CD4-positive, alpha-beta T cell treated with Interleukin-6 for 4 hours (primary cell): ENCODE data around the gene PSD2.
A peak's percentile ranks its signal among the peaks of the same experiment; 100 is the strongest.

Experiments used
- DNase-seq: peaks from one replicate; pipeline ENCODE4 v3.0.0-alpha.2; 2020; ENCODE audit warnings: mixed read lengths

PSD2 gene

DNA sequence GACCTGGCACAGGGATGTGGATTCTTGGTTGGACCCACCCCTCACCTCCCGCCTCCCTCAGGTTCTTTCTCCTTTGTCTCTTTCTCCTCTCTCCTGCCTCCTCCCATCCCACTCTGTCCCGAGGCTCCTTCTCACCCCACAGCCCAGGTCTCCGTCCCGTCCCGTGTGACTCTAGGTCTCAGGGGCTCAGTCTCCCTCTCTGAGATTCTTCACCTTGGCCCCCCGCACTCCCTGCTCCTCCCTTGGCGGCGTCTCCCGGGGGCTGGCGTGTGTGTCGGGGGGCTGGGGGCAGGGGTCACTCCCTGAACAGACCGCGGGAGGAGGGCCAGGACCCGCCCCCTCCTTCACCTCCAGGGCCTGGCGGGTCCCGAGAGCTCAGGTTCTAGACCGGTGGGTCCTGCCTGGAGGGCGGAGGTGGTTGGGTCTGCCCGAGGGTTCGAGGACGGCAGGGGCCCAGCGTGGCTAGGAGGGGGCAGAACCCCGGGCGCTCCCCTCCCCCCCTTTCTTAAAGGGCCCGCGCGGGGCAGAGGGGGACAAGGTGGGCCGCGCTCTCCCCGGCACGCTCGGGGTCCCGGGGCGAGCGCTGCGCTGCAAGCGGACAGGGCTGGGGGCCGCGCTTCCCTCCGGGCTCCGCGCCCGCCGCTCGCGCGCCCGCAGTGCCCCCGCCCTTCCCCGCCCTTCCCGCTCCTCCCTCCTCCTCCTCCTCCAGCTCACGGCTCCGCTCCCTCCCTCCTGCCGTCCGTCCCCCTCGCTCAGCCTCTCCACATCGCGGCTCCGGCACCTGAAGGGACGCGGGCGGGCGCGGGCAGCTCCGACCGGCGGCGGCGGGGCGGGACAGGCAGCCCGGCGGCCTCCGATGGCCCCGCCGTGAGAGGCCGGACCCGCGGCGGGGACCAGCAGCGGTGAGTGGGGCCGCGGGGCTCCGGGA lies at the start of gene PSD2:
Gene PSD2 (plus strand): TSS at position 735 of the 928 bp plus-strand sequence. CDS start 13,633 bp downstream, outside the sequence.
- peak; percentile 58 for DNase-seq

DNA sequence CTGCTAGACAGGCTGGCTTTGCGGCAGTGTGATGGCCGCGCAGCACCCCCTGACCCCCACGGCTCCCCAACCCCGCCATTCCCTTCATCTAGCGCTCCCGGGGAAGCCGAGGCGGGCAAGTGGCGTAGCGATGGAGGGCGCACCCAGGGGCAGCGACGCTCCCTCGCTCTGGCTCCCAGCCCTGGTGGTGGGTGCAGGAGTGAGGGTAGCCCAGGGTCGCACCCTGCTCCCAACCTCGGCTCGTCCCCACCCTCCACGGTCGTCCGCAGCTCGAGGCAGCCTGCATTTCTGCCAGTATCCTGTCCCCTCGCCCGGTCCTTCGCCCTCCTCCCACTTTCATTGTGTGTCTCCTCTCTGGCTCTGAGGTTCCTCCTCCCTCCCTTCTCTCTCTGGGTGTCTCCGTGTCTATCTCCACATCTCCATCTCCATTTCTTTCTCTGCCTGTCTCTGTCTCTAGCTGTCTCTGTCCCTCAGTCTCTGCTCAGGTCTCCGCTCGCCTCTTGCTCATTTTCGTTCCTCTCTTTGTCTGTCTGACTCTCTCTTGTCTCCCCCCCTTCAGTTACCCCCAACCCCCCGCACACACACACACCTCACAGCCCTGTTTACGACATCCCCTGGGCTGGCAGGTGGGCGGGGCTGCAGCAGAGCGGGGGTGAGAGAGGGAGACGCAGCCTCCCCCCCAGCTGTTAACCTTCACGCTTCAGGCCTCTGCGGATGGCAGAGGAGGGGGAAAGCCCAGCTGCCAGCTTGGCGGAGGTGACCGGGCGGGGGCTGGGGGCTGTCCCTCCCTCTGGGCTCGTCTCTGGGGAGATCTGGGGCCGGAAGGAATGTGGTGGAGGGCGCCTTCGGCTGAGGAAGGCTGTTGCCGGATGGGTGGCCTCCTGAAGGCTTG lies 48.7 kb upstream of the PSD2 start:
- DNase-seq = peak; percentile 68

DNA sequence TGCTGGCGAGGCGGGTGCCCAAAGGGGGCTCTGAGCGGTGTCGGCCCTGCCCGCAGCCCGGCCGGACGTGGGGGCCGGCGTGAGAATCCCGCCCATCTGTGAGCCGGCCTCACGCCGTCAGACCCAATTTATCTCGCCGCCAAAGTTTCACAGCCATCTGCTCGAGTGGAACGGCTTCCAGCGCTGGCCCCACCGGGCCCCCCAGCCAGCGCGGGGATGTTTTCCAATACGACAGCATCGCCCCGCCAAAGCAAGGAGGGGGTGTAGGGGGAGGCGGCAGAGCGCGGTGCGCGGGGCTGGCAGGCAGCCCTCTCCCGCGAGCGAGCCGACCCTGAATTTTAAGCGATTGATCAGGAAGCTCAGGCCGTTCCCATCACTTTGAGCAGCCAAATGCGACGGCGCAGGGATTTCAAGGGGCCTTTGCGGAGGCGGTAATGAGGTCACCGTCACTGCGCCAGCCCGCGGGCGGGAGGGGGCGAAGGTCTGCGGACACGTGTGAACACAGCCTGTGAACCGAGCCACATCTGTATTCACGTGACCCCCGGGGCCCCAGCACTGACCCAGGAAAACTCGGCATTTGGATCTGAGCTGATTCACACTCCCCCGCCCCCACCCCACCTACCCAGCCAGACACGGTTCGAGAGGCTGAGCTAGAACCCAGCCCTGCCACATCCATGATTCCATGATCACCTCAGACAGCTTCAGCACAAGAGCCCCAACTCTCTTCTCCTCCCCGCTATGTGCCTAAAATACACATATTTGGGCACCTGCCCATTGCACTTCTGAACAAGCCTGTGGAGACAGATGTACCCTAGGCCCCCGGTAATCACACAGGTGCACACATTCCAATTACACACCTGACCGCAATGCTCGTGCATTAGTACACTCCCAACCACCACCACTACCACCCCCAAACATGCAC lies 47.8 kb upstream of the PSD2 start:
- peak; percentile 43 for DNase-seq

DNA sequence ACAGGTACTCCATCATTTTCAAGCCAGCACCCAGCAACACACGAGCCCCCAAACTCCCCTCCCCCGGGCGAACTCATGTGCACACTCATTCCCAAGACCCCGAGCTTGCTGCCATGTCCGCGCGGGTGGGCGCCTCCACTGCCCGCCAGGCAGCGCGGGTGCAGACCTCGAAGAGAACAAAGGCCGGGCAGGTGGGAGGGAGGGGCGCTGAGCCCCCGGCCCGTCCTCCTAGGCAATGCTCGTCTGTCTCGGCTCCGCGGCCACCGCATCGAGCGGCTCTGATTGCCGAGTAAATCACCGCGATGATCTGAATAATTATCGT lies 47.1 kb upstream of the PSD2 start:
- DNase-seq = no peak

DNA sequence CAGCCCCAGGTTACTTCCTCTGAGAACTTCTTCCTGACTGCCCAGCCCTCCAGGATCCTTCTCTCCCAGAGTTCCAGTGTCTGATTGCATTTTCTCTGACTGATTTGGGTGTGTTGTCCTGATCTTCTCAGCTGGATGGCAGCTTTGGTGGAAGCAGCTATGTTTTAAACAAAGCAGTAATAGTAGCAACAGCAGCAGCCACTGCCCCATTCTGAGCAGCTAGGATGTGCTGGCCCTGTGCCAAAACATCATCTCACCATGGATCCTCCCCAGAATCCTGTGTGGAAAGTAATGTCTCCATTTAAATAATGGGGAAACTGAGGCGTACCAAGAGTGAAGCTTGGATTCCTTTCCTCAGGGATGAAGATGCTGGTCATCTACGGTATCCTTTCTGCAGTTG lies 46.4 kb upstream of the PSD2 start:
- no peak for DNase-seq

DNA sequence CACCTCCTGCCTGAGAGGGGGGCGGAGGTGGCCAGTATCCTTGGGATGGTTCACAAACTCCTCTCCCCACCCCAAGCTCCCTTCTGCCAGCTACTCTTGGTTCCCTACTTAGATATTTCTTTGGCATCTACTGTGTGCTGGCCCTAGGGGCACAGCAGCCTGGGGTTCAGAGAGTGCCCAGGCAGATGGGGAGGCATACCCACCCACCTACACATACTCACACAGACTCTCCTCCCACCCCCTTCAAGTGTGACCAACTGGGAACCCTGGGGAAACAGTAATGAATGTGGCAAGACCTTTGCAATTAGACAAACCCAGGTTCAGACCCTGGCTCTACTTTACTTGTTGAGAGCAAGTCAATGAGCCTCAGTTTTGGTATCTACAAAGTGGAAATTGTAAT lies 44.4 kb upstream of the PSD2 start:
- DNase-seq = no peak

DNA sequence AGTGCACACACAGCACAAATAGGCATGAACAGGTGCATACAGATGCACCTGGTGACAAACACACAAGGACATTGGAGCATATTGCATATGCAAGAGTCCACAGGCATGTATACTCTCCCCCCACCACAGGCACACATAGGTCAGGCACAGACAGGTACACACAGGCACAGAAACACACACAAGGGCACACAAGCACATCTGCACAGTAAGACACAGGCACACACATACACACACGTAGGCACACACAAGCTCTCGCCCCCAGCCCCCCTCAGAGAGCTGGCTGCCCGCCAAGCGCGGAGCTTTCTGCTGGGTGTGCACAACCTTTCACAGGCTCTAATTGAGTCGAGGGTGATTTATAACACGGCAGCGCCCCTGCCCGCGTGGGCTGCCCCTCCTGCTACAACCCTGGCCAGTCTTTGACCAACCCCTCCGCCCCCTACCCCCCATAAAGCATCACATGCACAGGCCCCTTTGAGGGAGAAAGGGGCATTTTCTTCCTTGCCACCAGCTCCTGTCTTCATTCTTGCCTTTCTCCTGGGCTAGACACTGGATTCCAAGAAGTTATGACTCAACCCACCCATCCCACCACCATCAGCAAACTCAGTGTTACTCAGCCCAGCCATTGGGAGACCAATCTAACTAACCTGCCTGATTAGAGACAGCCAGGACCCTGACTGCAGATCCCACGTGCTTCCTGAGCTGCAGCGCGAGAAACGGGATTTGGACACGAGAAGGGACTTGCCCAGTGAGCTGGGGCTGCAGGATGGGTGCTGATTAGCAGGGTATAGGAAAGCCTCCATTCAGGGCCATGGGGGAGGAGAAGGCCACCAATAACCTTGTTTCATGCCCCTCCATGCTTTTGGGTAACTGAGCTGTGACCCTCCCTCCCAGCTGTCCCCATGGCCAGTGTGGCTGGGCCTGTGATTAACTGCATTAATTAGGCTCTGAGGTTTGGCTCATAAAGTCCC lies 42.8 kb upstream of the PSD2 start:
- DNase-seq = no peak

DNA sequence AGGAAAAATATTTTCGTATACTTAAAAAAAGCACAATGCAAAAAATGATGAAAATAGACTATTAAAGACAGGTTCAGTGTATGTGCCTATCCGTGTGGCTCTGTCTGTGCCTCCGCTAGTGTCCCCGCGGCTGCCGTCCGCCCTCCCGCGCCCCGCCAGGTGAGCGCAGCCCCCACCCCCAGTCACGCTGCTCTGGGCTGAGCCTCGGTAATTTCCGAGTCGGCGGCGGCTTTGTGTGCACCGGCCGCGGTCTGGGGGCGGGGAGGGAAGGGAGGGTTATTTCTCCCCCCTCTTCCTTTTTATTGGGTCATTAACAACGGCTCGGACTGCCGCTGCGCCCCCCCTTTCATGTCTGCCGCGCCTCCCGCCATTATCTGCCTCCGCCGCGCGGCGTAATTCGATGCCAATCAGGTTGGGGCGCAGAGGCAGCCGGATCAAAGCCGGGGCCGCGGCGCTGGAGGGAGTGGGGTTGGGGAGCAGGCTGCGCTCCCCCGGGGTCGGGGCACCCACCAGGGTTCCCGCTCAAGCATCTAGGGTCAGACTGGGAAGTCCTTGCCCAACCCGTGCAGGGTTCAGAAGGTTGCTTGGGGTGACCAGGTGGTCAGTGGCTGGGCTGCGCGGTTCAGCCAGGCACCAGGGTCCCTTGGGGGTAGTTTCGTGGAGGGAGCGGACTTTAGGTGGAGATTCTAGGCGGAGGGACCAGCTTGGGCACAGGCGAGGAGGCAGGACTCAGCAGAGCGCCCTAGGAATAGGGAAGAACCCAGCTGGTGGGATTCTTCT lies 39.5 kb upstream of the PSD2 start:
- no peak for DNase-seq

DNA sequence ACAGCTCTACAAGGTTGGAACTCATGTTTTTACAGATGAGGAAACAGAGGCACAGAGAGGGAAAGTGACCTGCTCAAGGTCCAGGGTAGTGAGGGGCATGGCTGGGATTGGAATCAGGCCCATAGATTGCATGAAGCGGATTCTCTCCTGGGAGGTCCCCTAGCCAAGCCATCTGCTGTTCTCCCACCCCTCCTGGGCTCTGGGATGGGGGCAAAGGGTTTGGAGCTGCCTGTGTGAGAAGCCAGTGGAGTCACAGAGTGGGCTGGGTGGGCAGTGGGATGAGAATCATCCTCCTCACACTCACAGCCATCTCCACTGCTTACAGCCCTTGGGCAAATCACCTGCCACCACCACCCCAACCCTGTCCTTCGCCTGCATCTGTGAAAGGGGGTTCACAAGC lies 38.6 kb upstream of the PSD2 start:
- no peak for DNase-seq

DNA sequence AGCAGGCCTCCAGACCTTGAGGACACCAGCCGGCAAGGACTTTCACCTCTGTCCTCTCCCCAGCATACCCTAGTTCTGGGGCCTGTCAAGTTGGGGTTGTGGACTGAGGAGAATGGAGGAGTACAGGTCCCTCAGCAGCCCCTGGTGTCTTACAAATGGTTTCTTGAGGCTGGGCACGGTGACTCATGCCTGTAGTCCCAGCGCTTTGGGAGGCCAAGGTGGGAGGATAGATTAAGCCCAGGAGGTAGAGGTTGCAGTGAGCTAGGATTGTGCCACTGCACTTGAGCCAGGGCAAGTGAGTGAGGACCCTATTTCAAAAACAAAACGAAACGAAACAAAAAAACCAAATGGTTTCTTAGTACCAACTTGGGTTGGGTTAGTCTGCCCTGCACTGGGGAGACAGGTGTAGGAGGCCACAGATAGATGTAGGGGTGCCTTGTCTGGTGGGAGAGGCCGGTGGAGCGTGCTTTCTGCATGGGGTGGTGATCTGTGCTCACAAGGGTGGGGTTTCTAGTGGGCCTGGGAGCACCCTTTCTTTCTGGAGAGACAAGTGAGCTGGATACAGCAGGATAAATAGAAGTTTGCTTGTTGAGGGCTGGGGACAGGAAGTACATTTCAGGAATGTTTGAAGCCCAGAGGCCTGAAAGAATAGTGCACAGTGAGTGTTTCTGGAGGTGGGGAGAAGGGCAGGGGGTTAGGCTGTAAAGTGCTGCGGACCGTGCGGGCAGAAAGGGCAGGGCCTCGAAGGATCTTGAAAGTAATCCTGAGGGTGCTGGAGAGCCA lies 37.7 kb upstream of the PSD2 start:
- DNase-seq = no peak

DNA sequence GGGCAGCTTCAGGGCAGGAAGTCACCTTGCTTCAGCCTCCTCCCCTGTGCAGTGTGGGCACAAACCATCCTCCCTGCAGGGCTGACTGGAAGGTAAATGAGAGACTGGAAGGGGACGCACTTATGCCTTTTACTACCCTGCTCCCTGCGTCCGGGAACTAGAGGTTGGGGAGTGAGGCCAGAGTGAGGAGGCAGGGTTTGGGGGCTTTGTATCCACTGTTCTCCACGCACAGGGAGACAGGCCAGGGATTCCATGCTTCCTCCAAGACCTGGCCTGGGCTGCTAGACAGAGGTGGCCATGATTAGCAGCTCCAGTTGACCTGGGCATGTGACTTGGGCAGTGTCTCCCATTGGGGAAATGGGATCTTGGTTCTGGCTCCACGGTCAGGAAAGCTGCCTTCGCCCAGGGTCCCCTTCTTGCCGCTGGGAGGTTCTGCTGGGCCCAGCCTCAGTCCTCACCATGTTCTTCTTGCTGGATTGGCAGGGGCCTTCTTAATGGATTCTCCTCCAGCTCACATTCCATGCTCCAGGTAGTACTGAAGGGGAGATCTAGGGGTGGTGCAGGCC lies 37.0 kb upstream of the PSD2 start:
- no peak for DNase-seq

DNA sequence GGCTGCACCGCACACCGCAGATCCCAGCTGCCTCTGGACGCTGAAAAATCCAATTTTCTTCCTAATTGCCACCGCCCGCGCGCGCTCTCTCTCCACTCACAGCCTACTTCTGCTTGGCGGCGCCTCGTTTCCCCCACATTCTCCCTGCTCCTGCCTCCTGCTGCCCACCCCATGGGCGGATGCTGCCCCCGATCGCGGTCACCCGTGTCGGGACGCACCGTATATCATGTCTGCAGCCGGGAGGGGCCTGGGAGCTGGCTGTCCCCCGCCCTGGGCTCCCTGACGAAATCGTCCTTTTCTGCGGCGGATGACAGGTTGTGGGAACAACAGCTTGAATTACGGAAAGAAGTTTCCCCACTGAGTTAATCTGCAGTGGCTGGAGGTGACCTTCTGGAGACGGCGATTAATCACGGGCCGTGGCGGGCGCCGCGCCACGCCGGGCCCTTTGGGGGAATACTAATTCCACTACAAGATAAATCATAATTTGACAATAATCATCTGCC lies 36.3 kb upstream of the PSD2 start:
- DNase-seq = no peak

DNA sequence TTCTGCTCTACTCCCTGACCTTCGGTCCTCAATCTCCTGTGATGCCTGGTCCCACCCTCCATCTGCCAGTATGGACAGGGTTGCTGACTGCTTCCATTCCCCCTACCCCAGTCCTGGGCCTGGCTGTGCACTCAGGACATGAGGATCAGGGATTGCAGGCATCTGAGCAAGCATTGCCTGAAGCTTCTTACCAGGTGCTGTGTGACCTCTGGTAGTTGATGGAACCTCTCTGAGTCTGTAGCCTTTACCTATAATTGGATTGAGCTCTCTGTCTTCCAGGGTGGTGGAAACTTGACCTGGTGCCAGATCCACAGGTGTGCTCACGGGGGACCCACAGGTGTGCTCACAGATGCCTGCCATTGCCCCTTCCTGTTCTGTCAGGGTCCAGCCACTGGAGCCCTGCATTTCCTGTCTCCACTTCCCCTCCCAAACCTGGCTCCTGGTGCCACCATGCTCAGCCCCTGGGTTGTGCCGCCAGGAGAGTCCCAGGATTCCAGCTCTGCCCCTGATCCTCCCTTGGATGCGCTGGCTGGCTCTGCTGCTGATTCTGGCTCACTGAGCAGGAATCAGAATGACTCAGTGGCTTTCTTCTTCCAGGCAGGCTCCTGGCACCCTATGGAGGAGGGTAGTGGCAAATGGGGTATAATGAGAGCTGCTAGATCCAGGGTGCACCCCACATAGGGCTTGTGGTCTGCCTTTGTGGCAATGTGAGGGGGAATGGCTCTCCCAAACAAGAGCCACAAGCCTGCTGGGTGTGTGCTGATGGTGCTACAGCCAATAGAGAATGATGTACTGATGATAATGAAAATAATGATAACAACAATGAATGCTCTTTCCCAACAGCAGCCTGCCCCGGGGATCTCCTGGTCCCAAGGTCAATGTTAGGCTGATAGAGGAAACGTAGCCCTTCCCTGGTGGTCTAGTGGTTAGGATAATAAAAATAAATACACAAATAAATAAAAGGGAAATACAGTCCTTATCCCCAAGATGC lies 35.2 kb upstream of the PSD2 start:
- DNase-seq = no peak

DNA sequence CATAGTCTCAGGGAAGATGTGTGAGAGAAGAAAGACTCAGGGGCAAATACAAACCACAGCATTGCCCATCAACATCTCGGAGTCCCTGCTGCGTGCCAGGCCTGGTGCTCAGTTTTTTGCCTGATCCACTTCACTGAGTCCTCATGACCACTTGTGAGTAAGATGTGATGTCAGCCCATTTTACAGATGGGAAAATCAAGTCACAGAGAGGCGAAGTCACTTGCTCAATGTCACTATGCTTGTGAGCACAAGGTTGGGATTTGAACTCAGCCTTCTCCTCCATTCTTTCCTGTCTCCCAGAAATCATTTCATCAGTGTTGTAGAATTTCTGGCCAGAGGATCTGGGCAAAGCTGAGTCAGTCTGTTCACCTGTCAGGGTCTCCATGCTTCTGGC lies 34.6 kb upstream of the PSD2 start:
- DNase-seq = no peak

DNA sequence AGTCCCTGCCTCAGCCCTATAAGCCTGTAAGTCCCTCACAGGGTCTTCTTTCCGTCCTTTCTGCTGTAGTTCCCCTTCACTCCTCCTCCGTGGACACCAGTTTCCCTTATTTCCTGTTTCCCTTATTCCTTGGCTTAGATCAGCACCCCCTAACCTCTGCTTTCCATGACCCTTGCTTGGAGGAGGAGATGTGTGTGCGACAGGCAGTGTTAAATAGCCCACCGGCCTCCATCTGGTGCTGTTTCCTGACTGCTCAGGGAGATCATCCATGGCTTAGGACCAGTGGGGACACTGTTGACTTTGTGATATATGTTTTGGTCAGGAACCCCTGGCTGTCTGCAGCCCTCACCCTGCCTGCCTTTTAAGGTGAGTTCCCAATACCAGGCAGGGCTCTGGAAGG lies 34.1 kb upstream of the PSD2 start:
- no peak for DNase-seq

DNA sequence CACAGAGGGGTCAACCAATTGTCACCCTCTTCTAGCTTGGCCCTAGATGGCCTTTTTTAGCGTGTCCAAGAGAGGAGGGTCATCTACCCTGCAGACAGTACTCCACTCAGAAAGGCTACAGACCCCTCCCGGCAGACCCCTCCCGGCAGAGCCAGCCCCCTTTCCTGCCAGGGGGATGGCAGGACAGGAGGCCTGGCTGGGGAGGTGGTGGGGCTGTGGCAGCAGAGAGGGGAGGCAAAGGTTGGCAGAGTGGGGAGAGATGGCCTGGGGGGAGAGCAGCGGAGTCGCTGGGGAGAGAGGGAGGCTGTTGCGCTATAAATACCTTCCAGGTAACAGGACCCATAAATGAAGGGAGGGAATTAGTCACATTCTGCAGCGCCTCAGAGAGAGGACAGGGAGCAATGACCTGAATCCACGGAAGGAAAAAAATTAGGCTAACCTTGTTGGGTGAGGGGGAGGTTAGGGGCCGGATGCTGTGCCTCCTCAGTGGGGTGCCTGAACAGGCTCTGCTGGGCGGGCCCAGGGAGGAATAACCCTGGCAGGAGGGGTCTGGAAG lies 32.9 kb upstream of the PSD2 start:
- DNase-seq = no peak

DNA sequence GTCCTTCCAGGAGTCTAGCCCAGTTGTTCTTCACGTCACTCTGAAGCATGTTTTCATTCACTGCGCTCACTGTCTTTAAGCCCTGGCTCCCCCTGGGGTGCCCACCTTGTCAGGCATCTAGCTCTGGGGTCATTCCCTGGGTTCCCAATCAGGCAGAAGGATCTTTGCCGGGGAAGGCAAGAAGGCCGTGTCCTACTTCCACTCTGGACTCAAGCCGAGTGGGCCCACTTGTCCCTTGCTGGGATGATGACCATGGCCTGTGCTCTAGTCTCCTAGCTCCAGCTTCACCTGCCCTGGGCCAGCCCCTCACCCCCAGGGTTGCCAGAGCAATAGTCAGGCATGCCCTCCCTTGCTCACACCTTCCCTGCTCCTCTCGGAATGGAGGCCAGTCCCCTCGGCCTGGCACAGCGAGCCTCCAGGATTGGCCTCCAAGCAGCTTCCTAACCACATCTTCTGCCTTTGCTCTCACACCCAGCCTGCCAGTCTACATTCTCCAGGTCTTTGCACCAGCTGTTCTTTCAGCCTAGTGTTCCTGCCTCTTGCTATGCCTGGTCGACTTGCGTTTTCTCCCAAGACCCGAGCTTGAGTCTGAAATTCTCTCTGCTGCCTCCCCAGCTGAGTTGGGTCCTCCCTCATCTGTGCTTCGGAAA lies 32.2 kb upstream of the PSD2 start:
- DNase-seq = no peak
